Measurements from ENCODE around the gene XIAP.

DNA sequence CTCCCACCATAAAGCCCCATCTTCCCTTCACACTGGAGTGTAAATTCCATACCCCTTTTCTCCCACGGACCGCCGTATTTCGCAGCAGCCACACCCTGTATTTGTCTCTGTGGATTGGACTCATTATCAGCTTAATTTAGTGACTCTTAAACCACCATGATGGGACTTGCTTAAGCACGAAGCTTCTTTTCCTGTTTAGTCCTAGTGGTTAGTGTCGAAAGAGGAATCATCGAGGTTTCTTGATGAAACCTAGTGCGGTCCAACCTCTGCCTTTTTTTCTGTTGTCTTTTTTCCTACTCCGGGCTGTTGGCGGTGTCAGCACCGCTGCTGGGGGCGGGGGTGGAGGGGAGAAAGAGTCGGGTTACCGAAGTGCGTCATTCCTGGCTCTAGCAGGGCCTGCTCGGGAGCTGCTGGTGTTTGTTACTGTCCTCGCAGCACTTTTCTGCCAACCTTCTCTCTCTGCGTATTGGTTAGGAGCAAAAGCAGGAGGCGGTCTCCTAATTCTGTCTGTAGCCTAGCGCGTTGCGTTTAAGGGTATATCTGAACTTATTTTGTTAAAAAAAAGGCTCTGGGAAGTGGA lies 103.0 kb downstream of the XIAP start:
- TF ChIP-seq CTCF (conservative IDR thresholded peaks at IDR 0.05; ENCODE audit: low read depth, low read length) (no peak), EZH2 (IDR thresholded peaks at IDR 0.05; ENCODE audit: low read length, unreplicated experiment) (no peak), EZH2phosphoT487 (IDR thresholded peaks at IDR 0.05; ENCODE audit: borderline replicate concordance, low read length) (no peak)

Measured in PC-3 (cell line).